ENCODE data around the gene NLRP14. TPM values are rescaled to one million over a fixed set of nuclear protein-coding genes. Genes with fewer than 3 reads are reported as not detected.

The NLRP14 gene
- total RNA-seq, 1 donor from 2014 or later: 2.6 TPM

GRCh38 chr11:7050191-7050590 is 29.9 kb downstream of the NLRP14 start:
- no peak for DNase-seq (ENCODE audit: low spot score)

- DNase-seq (ENCODE audit: low spot score): peak; percentile 6
Measured at GRCh38 chr11:7056828-7057513, 36.7 kb downstream of the NLRP14 start.

- DNase-seq (ENCODE audit: low spot score): peak; percentile 11
Measured at GRCh38 chr11:7057641-7058040, 37.4 kb downstream of the NLRP14 start.

GRCh38 chr11:7060868-7061267 is 40.6 kb downstream of the NLRP14 start:
- DNase-seq (ENCODE audit: low spot score): no peak

GRCh38 chr11:7062534-7062933 is 42.3 kb downstream of the NLRP14 start:
- DNase-seq (ENCODE audit: low spot score): no peak

- DNase-seq (ENCODE audit: low spot score): peak; percentile 2
Measured at GRCh38 chr11:7072401-7073028, 52.2 kb downstream of the NLRP14 start.

GRCh38 chr11:7077101-7077500 is 56.8 kb downstream of the NLRP14 start:
- no peak for DNase-seq (ENCODE audit: low spot score)

GRCh38 chr11:7079545-7080135 is 59.4 kb downstream of the NLRP14 start:
- no peak for DNase-seq (ENCODE audit: low spot score)

GRCh38 chr11:7080900-7081299 is 60.6 kb downstream of the NLRP14 start:
- DNase-seq (ENCODE audit: low spot score): no peak

GRCh38 chr11:7081441-7081840 is 61.2 kb downstream of the NLRP14 start:
- DNase-seq (ENCODE audit: low spot score): no peak

GRCh38 chr11:7088921-7089320 is 68.6 kb downstream of the NLRP14 start, which contains the start of gene RBMXL2:
Gene RBMXL2 (plus strand): TSS chr11:7088998. CDS start chr11:7089121, 123 bp downstream.
- no peak for DNase-seq (ENCODE audit: low spot score)

GRCh38 chr11:7089328-7090251 is 69.3 kb downstream of the NLRP14 start:
- no peak for DNase-seq (ENCODE audit: low spot score)

GRCh38 chr11:7098235-7098832 is 78.1 kb downstream of the NLRP14 start:
- peak; percentile 51 for DNase-seq (ENCODE audit: low spot score)

- no peak for DNase-seq (ENCODE audit: low spot score)
Measured at GRCh38 chr11:7115780-7116179, 95.5 kb downstream of the NLRP14 start.

- DNase-seq (ENCODE audit: low spot score): no peak
Measured at GRCh38 chr11:7116370-7116769, 96.1 kb downstream of the NLRP14 start.

Other genes starting within 250 kb of the NLRP14 start
- gene OR2AG2, start 248.5 kb upstream of the NLRP14 start, total RNA-seq (ENCODE audit: insufficient read depth, low replicate concordance): 4.3 TPM
- gene OR2AG1, start 237.5 kb upstream of the NLRP14 start, total RNA-seq (ENCODE audit: insufficient read depth, low replicate concordance): 4.6 TPM
- 1.9 TPM for gene OR6A2, start 220.8 kb upstream of the NLRP14 start, total RNA-seq (ENCODE audit: insufficient read depth, low replicate concordance)
- not detected for gene OR10A5, start 174.8 kb upstream of the NLRP14 start, total RNA-seq (ENCODE audit: insufficient read depth, low replicate concordance)
- 1.9 TPM for gene OR10A2, start 157.4 kb upstream of the NLRP14 start, total RNA-seq (ENCODE audit: insufficient read depth, low replicate concordance)
- not detected for gene OR10A4, start 143.9 kb upstream of the NLRP14 start, total RNA-seq (ENCODE audit: insufficient read depth, low replicate concordance)
- 5.5 TPM for gene OR2D2, start 128.0 kb upstream of the NLRP14 start, total RNA-seq (ENCODE audit: insufficient read depth, low replicate concordance)
- gene OR2D3, start 99.5 kb upstream of the NLRP14 start, total RNA-seq (ENCODE audit: insufficient read depth, low replicate concordance): 0.96 TPM
- 13.7 TPM for gene ZNF215, start 94.1 kb upstream of the NLRP14 start, total RNA-seq (ENCODE audit: insufficient read depth, low replicate concordance)
- gene ZNF214, start 133 bp upstream of the NLRP14 start, total RNA-seq (ENCODE audit: insufficient read depth, low replicate concordance): 6.0 TPM
- 1.4 TPM for gene RBMXL2, start 68.5 kb downstream of the NLRP14 start, total RNA-seq (ENCODE audit: insufficient read depth, low replicate concordance)
- gene SYT9, start 231.4 kb downstream of the NLRP14 start, total RNA-seq (ENCODE audit: insufficient read depth, low replicate concordance): 8.7 TPM

Measured in umbilical cord (tissue), 2 donors.